Muscle of leg (tissue), 16 donors: ENCODE results near the gene RAD51B. TPM values are rescaled to one million over a fixed set of nuclear protein-coding genes. Genes with fewer than 3 reads are reported as not detected.
A peak's percentile ranks its signal among the peaks of the same experiment; 100 is the strongest.

Experiments used
- DNase-seq: peaks from one replicate; pipeline ENCODE4 v3.0.0; 2013
- H3K27ac ChIP-seq: one replicate; pipeline ENCODE4 v1.5.1; 2013; ENCODE audit warnings: mild to moderate bottlenecking, low read length, control low read depth
- H3K27me3 ChIP-seq: one replicate; pipeline ENCODE4 v1.6.1; 2013; ENCODE audit warnings: low read length; ENCODE audit not compliant: control insufficient read depth, insufficient read depth
- H3K36me3 ChIP-seq: one replicate; pipeline ENCODE4 v1.6.1; 2013; ENCODE audit warnings: low read length; ENCODE audit not compliant: control insufficient read depth, insufficient read depth
- H3K4me1 ChIP-seq: one replicate; pipeline ENCODE4 v1.6.1; 2013; ENCODE audit warnings: low read length; ENCODE audit not compliant: control insufficient read depth, insufficient read depth
- H3K4me3 ChIP-seq: one replicate; pipeline ENCODE4 v1.5.1; 2013; ENCODE audit warnings: low read length, control low read depth
- H3K9me3 ChIP-seq: replicated peaks from 2 replicates; pipeline ENCODE4 v1.6.1; 2013; ENCODE audit warnings: low read depth, low read length; ENCODE audit not compliant: control insufficient read depth
- WGBS: methylation state at CpG from one replicate; pipeline ENCODE4 v1.1.5; 2013; ENCODE audit warnings: missing lambda C conversion rate; ENCODE audit not compliant: insufficient coverage; 5-methylcytosine and 5-hydroxymethylcytosine counted together
- long read RNA-seq, 11 donors: transcript quantifications; one replicate each; lab custom pipeline, GENCODE V29; 2026
- polyA plus RNA-seq, 8 donors: library from polyadenylated mRNA; unstranded; fragments of 120-200 nt; gene quantifications; one replicate each; pipeline versions ENCODE4 v1.2.1 to v1.2.3, GENCODE V29; 2013; ENCODE audit warnings: inconsistent platforms in 1 of 8, low replicate concordance in 1 of 8; ENCODE audit not compliant: insufficient read length in 8 of 8, insufficient read depth in 1 of 8
- total RNA-seq: library from RNA; stranded (reverse); fragments of 120-200 nt; gene quantifications from one replicate; pipeline ENCODE4 v1.2.4, GENCODE V29; 2013

Gene RAD51B
- total RNA-seq = 16.5 TPM
- polyA plus RNA-seq = 1 to 10 TPM; 6.0 to 9.3 (median 7.2) TPM
- long read RNA-seq, donor 1 = 0 reads
- long read RNA-seq, donor 2 = 0 reads
- long read RNA-seq, donor 3, partial matches to known transcripts = 0 of 2 reads
- long read RNA-seq, donor 3, other reads (novel, unspliced or antisense) = 0 of 2 reads
- long read RNA-seq, donor 4 = 0 reads
- long read RNA-seq, donor 5, partial matches to known transcripts = 0 of 2 reads
- long read RNA-seq, donor 5, other reads (novel, unspliced or antisense) = 0 of 2 reads
- long read RNA-seq, donor 6 = 0 reads
- long read RNA-seq, donor 7, partial matches to known transcripts = 0 of 1 reads
- long read RNA-seq, donor 7, other reads (novel, unspliced or antisense) = 0 of 1 reads
- long read RNA-seq, donor 8 = 0 reads
- long read RNA-seq, donor 9, partial matches to known transcripts = 0 of 2 reads
- long read RNA-seq, donor 9, other reads (novel, unspliced or antisense) = 0 of 2 reads
- long read RNA-seq, donor 10, partial matches to known transcripts = 0 of 2 reads
- long read RNA-seq, donor 10, other reads (novel, unspliced or antisense) = 0 of 2 reads
- long read RNA-seq, donor 11, partial matches to known transcripts = 0 of 1 reads
- long read RNA-seq, donor 11, other reads (novel, unspliced or antisense) = 0 of 1 reads

- WGBS = 0% methylated on average over 15 of the region's 30 CpGs
- DNase-seq = peak; percentile 95
- Histone ChIP-seq H3K9me3 (no peaks in the 10 kb centered on the region), H3K36me3 (no peaks in the 10 kb centered on the region), H3K4me1 (peaks cover 16% of the 10 kb centered on the region), H3K4me3 (peak within 1 kb of the TSS; percentile 70), H3K27me3 (no peaks in the 10 kb centered on the region), H3K27ac (peak within 1 kb of the TSS; percentile 77)
Measured at GRCh38 chr14:67819563-67820421, at the start of gene RAD51B. Gene RAD51B, plus strand, starts transcription at chr14:67819779.

GRCh38 chr14:67773844-67774377, 45.7 kb upstream of the RAD51B start:
- Histone ChIP-seq H3K27ac (no peak overlapping the region), H3K4me3 (no peak overlapping the region), H3K36me3 (peaks cover 80% of the 10 kb centered on the region), H3K27me3 (no peaks in the 10 kb centered on the region), H3K4me1 (no peaks in the 10 kb centered on the region), H3K9me3 (no peaks in the 10 kb centered on the region)
- no peak for DNase-seq
- 95% methylated on average over 3 of the region's 5 CpGs for WGBS

GRCh38 chr14:67776653-67777322, 42.8 kb upstream of the RAD51B start:
- peak overlapping the region; percentile 21 for H3K27ac ChIP-seq
- DNase-seq = no peak
- peaks cover 78% of the 10 kb centered on the region for H3K36me3 ChIP-seq
- no peak overlapping the region for H3K4me3 ChIP-seq
- WGBS = no CpG with 5 or more reads among the region's 4 CpGs
- H3K4me1 ChIP-seq = no peaks in the 10 kb centered on the region
- H3K27me3 ChIP-seq = no peaks in the 10 kb centered on the region
- H3K9me3 ChIP-seq = no peaks in the 10 kb centered on the region

- Histone ChIP-seq H3K9me3 (no peaks in the 10 kb centered on the region), H3K4me1 (no peaks in the 10 kb centered on the region), H3K4me3 (no peak overlapping the region), H3K36me3 (peaks cover 77% of the 10 kb centered on the region), H3K27ac (no peak overlapping the region), H3K27me3 (no peaks in the 10 kb centered on the region)
- no CpG with 5 or more reads among the region's 1 CpG for WGBS
- no peak for DNase-seq
Measured at GRCh38 chr14:67778792-67779191, 40.8 kb upstream of the RAD51B start.

GRCh38 chr14:67782090-67782489, 37.5 kb upstream of the RAD51B start:
- no CpG with 5 or more reads among the region's 3 CpGs for WGBS

GRCh38 chr14:67784244-67784823, 35.2 kb upstream of the RAD51B start:
- peaks cover 72% of the 10 kb centered on the region for H3K36me3 ChIP-seq
- no peak overlapping the region for H3K27ac ChIP-seq
- WGBS = 94% methylated on average over 5 of the region's 5 CpGs
- H3K4me3 ChIP-seq = no peak overlapping the region
- DNase-seq = no peak
- no peaks in the 10 kb centered on the region for H3K9me3 ChIP-seq
- H3K4me1 ChIP-seq = peaks cover 10% of the 10 kb centered on the region
- no peaks in the 10 kb centered on the region for H3K27me3 ChIP-seq

More at GRCh38 chr14:67782090-67782489, 37.5 kb upstream of the RAD51B start:
- Histone ChIP-seq H3K36me3 (peaks cover 74% of the 10 kb centered on the region), H3K9me3 (no peaks in the 10 kb centered on the region), H3K27me3 (no peaks in the 10 kb centered on the region), H3K27ac (no peak overlapping the region), H3K4me1 (peaks cover 10% of the 10 kb centered on the region), H3K4me3 (no peak overlapping the region)
- DNase-seq = no peak

- Histone ChIP-seq H3K27ac (peak overlapping the region; percentile 62), H3K4me1 (peaks cover 10% of the 10 kb centered on the region), H3K9me3 (no peaks in the 10 kb centered on the region), H3K36me3 (peaks cover 72% of the 10 kb centered on the region), H3K27me3 (no peaks in the 10 kb centered on the region), H3K4me3 (no peak overlapping the region)
- peak; percentile 7 for DNase-seq
- WGBS = 100% methylated on average over 2 of the region's 4 CpGs
Measured at GRCh38 chr14:67785270-67786109, 34.1 kb upstream of the RAD51B start.

GRCh38 chr14:67787673-67788072, 31.9 kb upstream of the RAD51B start:
- no peaks in the 10 kb centered on the region for H3K9me3 ChIP-seq
- DNase-seq = no peak
- H3K4me1 ChIP-seq = peaks cover 10% of the 10 kb centered on the region
- no CpG with 5 or more reads among the region's 1 CpG for WGBS
- no peaks in the 10 kb centered on the region for H3K27me3 ChIP-seq
- peaks cover 57% of the 10 kb centered on the region for H3K36me3 ChIP-seq
- no peak overlapping the region for H3K4me3 ChIP-seq
- no peak overlapping the region for H3K27ac ChIP-seq
